PC-3 (cell line): ENCODE measurements around the gene CLEC11A. TPM values are rescaled to one million over a fixed set of nuclear protein-coding genes. Genes with fewer than 3 reads are reported as not detected.

Experiments
- ATAC-seq: fragments of 200-7000 bp; cut with Tn5 transposase; 2 replicates; pipeline ENCODE4 v1.9.1; 2020; ENCODE audit warnings: mild to moderate bottlenecking, moderate library complexity
- BruUV-seq: library from RNA; stranded (reverse); fragments of 400-500 nt; replicated peaks from 2 replicates; lab custom pipeline; 2021; lab: Mats Ljungman, UMichigan
- CTCF ChIA-PET: fragments of 300-600 bp; sonication (Branson Sonifier 250); formaldehyde crosslinking; loops from one replicate; lab custom pipeline; 2022; ENCODE audit warnings: antibody characterized with exemption; lab: Charles Lee
- POLR2A ChIA-PET: fragments of 300-600 bp; sonication (Branson Sonifier 250); formaldehyde crosslinking; loops from one replicate; lab custom pipeline; 2022; ENCODE audit warnings: antibody characterized with exemption; ENCODE audit not compliant: unreplicated experiment; lab: Charles Lee
- DNase-seq: peaks from one replicate; pipeline ENCODE4 v3.0.0-alpha.2; 2015
- H2AFZ ChIP-seq: fragments of 300-600 bp; sonication (generic); 2 replicates; pipeline ENCODE4 v1.6.0; 2016; ENCODE audit warnings: antibody characterized with exemption, low read length
- H3F3A ChIP-seq: fragments of 300-600 bp; sonication (generic); one replicate; pipeline ENCODE4 v1.6.0; 2017; ENCODE audit warnings: antibody characterized with exemption, low read length, control low read depth, mild to moderate bottlenecking; ENCODE audit not compliant: unreplicated experiment
- H3K27ac ChIP-seq: fragments of 300-600 bp; sonication (generic); 2 replicates; pipeline ENCODE4 v1.5.1; 2016; ENCODE audit warnings: mild to moderate bottlenecking, low read length
- H3K27me3 ChIP-seq: fragments of 300-600 bp; sonication (generic); 2 replicates; pipeline ENCODE4 v1.6.1; 2016; ENCODE audit warnings: low read length, mixed read lengths
- H3K36me3 ChIP-seq: fragments of 300-600 bp; sonication (generic); 2 replicates; pipeline ENCODE4 v1.6.1; 2016; ENCODE audit warnings: low read depth, mixed run types, low read length, mixed read lengths
- H3K4me1 ChIP-seq: fragments of 300-600 bp; sonication (generic); 2 replicates; pipeline ENCODE4 v1.5.1; 2016; ENCODE audit warnings: low read length; ENCODE audit not compliant: insufficient read depth
- H3K4me2 ChIP-seq: fragments of 300-600 bp; sonication (generic); 2 replicates; pipeline ENCODE4 v1.6.0; 2016; ENCODE audit warnings: low read length
- H3K4me3 ChIP-seq: fragments of 300-600 bp; sonication (generic); 2 replicates; pipeline ENCODE4 v1.5.1; 2016; ENCODE audit warnings: mild to moderate bottlenecking, low read length, mixed read lengths
- H3K79me2 ChIP-seq: fragments of 300-600 bp; sonication (generic); 2 replicates; pipeline ENCODE4 v1.6.1; 2017; ENCODE audit warnings: low read length, mixed read lengths
- H3K9ac ChIP-seq: fragments of 300-600 bp; sonication (generic); 2 replicates; pipeline ENCODE4 v1.6.0; 2016; ENCODE audit warnings: mild to moderate bottlenecking, low read length
- H3K9me2 ChIP-seq: fragments of 300-600 bp; sonication (generic); replicated peaks from 2 replicates; pipeline ENCODE4 v1.6.1; 2016; ENCODE audit warnings: mixed run types, low read length, mixed read lengths
- H3K9me3 ChIP-seq: fragments of 300-600 bp; sonication (generic); 2 replicates; pipeline ENCODE4 v1.6.1; 2016; ENCODE audit warnings: low read length, mixed read lengths
- H4K20me1 ChIP-seq: fragments of 300-600 bp; sonication (generic); 2 replicates; pipeline ENCODE4 v1.6.1; 2016; ENCODE audit warnings: low read length, mixed read lengths
- EZH2 ChIP-seq: fragments of 300-600 bp; sonication (generic); IDR thresholded peaks from one replicate; pipeline ENCODE4 v1.6.1; 2017; ENCODE audit warnings: antibody characterized with exemption, mild to moderate bottlenecking, low read length; ENCODE audit not compliant: unreplicated experiment
- EZH2phosphoT487 ChIP-seq: fragments of 300-600 bp; sonication (generic); IDR thresholded peaks from 2 replicates; pipeline ENCODE4 v1.6.1; 2018; ENCODE audit warnings: mild to moderate bottlenecking, antibody characterized with exemption, low read length, borderline replicate concordance
- intact Hi-C: fragments of 100-400 bp; cut with micrococcal nuclease; formaldehyde crosslinking; loops from 2 replicates; pipeline ENCODE4 v1.9.0; 2023
- total RNA-seq: library from RNA; depleted of rRNA; stranded (reverse); fragments of >200 nt; gene quantifications from 2 replicates; pipeline ENCODE4 v1.2.3, GENCODE V29; 2014
- TF ChIP-seq, protein P1 (sequence below): fragments of 300-600 bp; sonication (generic); conservative IDR thresholded peaks from 2 replicates; pipeline ENCODE4 v1.5.1; 2017; ENCODE audit warnings: antibody characterized with exemption, low read depth, mild to moderate bottlenecking, low read length

CLEC11A gene
- total RNA-seq, 1 experiment from 2014 or later: 2.3 TPM

DNA sequence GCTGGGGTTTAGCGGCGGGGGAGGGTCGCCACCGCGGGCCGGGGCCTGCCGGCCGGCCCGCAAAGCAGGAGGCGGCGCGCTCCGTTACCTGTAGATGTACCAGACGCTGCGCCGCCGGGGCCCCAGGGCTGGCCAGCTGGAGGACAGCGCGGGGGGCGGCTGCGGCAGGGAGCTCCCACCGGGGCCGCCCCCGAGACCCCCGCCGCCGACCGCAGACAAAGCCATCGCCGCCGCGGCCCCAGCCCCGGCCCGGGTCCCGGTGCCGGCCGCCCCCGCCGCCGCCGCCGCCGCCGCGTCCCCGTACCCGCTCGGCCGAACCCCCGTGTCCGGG lies 28.4 kb upstream of the CLEC11A start:
- POLR2A ChIA-PET: no interaction called here
- intact Hi-C loops: no loop called here

GRCh38 chr19:50695251-50696093 lies 27.7 kb upstream of the CLEC11A start:
- H3K4me3 ChIP-seq: no peak overlapping the region
- no peaks in the 10 kb centered on the region for H3K4me1 ChIP-seq
- H4K20me1 ChIP-seq: no peaks in the 10 kb centered on the region; the same call in 1 of the 2 replicates
- no peak overlapping the region for H3K9ac ChIP-seq
- H2AFZ ChIP-seq: no peak overlapping the region
- no peaks in the 10 kb centered on the region for H3K79me2 ChIP-seq
- no peak overlapping the region for H3K27ac ChIP-seq
- no TSS peak for BruUV-seq
- POLR2A ChIA-PET: no interaction called here
- TF ChIP-seq, protein P1, sequence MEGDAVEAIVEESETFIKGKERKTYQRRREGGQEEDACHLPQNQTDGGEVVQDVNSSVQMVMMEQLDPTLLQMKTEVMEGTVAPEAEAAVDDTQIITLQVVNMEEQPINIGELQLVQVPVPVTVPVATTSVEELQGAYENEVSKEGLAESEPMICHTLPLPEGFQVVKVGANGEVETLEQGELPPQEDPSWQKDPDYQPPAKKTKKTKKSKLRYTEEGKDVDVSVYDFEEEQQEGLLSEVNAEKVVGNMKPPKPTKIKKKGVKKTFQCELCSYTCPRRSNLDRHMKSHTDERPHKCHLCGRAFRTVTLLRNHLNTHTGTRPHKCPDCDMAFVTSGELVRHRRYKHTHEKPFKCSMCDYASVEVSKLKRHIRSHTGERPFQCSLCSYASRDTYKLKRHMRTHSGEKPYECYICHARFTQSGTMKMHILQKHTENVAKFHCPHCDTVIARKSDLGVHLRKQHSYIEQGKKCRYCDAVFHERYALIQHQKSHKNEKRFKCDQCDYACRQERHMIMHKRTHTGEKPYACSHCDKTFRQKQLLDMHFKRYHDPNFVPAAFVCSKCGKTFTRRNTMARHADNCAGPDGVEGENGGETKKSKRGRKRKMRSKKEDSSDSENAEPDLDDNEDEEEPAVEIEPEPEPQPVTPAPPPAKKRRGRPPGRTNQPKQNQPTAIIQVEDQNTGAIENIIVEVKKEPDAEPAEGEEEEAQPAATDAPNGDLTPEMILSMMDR: no peak
- TF ChIP-seq EZH2 (no peak), EZH2phosphoT487 (no peak)
- H3K36me3 ChIP-seq: no peaks in the 10 kb centered on the region
- no peak overlapping the region for H3K4me2 ChIP-seq
- CTCF ChIA-PET: interaction anchor here (0.7 kb wide), 1 partner anchor 396 kb away, joined by 3 read pairs; no protein-coding TSS in a partner anchor
- H3F3A ChIP-seq: no peaks in the 10 kb centered on the region
- no peaks in the 10 kb centered on the region for H3K9me3 ChIP-seq
- ATAC-seq (peak; percentile 42; the same call in 1 of the 2 replicates), DNase-seq (no peak)
- intact Hi-C loops: no loop called here
- no peaks in the 10 kb centered on the region for H3K9me2 ChIP-seq
- H3K27me3 ChIP-seq: peaks cover 55% of the 10 kb centered on the region

More for the DNA sequence above, 28.4 kb upstream of the CLEC11A start:
- no peaks in the 10 kb centered on the region for H3K36me3 ChIP-seq
- H3K79me2 ChIP-seq: no peaks in the 10 kb centered on the region
- no peaks in the 10 kb centered on the region for H3K9me3 ChIP-seq
- no peak overlapping the region for H3K9ac ChIP-seq
- no peak overlapping the region for H3K4me3 ChIP-seq
- no peak overlapping the region for H3K4me2 ChIP-seq
- DNase-seq (no peak), ATAC-seq (no peak)
- H3K4me1 ChIP-seq: no peaks in the 10 kb centered on the region
- H2AFZ ChIP-seq: no peak overlapping the region
- no peak overlapping the region for H3K27ac ChIP-seq
- H3K9me2 ChIP-seq: no peaks in the 10 kb centered on the region
- no TSS peak for BruUV-seq
- TF ChIP-seq EZH2phosphoT487 (no peak), EZH2 (no peak)
- TF ChIP-seq, protein P1: no peak
- H3K27me3 ChIP-seq: peaks cover 50% of the 10 kb centered on the region
- H3F3A ChIP-seq: no peaks in the 10 kb centered on the region
- no peaks in the 10 kb centered on the region; the same call in 1 of the 2 replicates for H4K20me1 ChIP-seq
- CTCF ChIA-PET: interaction anchor here (0.7 kb wide), 1 partner anchor 397 kb away, joined by 3 read pairs; no protein-coding TSS in a partner anchor

- TF ChIP-seq EZH2: no peak
- TF ChIP-seq EZH2phosphoT487: no peak
- TF ChIP-seq, protein P1: no peak
- H3K9ac ChIP-seq: no peak overlapping the region
- no TSS peak for BruUV-seq
- no peak overlapping the region for H3K4me3 ChIP-seq
- no peaks in the 10 kb centered on the region for H3K36me3 ChIP-seq
- CTCF ChIA-PET: no interaction called here
- no peak for DNase-seq
- no peaks in the 10 kb centered on the region for H3F3A ChIP-seq
- H3K27me3 ChIP-seq: peaks cover 56% of the 10 kb centered on the region
- no peak overlapping the region for H3K4me2 ChIP-seq
- H3K9me3 ChIP-seq: no peaks in the 10 kb centered on the region
- H3K4me1 ChIP-seq: no peaks in the 10 kb centered on the region
- H3K27ac ChIP-seq: no peak overlapping the region
- H3K79me2 ChIP-seq: no peaks in the 10 kb centered on the region
- H2AFZ ChIP-seq: no peak overlapping the region
- POLR2A ChIA-PET: no interaction called here
- intact Hi-C loops: no loop called here
- no peaks in the 10 kb centered on the region for H3K9me2 ChIP-seq
- no peak for ATAC-seq
- no peaks in the 10 kb centered on the region; the same call in 1 of the 2 replicates for H4K20me1 ChIP-seq
Observed at GRCh38 chr19:50696094-50696483, 27.1 kb upstream of the CLEC11A start.
